Measurements from ENCODE around the gene CD37.
"Not testable (repeated sequence)": the region's sequence is repeated elsewhere in the genome, so short reads cannot be mapped to it uniquely, and the experiment has no call there.

The CD37 gene

DNA sequence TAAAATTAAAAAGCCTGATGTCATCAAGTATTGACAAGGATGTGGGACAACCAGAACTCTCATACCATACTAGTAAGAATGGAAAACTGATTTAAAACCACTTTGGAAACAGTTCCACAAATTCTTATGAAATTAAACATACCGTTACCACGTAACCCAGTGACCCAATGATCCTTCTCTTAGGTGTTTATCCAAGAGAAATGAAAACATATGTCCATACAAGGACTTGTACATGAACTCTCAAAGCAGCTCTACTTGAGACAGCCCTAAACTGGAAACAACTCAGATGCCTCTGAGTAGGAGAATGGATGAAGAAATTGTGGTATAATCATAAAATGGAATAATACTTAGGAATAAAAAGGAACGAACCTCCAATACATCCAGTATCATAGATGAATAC is 37.8 kb upstream of the CD37 start:
- no peak overlapping the region for H3K4me3 ChIP-seq (replicated peaks; ENCODE audit: low read depth, low read length)
- TF ChIP-seq, protein P1, sequence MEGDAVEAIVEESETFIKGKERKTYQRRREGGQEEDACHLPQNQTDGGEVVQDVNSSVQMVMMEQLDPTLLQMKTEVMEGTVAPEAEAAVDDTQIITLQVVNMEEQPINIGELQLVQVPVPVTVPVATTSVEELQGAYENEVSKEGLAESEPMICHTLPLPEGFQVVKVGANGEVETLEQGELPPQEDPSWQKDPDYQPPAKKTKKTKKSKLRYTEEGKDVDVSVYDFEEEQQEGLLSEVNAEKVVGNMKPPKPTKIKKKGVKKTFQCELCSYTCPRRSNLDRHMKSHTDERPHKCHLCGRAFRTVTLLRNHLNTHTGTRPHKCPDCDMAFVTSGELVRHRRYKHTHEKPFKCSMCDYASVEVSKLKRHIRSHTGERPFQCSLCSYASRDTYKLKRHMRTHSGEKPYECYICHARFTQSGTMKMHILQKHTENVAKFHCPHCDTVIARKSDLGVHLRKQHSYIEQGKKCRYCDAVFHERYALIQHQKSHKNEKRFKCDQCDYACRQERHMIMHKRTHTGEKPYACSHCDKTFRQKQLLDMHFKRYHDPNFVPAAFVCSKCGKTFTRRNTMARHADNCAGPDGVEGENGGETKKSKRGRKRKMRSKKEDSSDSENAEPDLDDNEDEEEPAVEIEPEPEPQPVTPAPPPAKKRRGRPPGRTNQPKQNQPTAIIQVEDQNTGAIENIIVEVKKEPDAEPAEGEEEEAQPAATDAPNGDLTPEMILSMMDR (IDR thresholded peaks at IDR 0.05; ENCODE audit: low read length, missing control alignments), result no peak
- no peak for DNase-seq (ENCODE audit: low read depth)

DNA sequence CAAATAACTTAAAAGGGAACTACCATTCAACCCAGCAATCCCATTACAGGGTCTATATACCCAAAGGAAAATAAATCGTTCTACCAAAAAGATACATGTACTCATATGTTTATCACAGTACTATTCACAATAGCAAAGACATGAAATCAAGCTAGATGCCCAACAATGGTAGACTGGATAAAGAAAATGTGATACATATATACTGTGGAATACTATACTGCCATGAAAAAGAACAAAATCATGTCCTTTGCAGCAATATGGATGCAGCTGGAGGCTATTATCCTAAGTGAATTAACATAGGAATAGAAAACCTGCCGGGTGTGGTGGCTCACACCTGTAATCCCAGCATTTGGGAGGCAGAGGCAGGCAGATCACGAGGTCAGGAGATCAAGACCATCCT is 36.6 kb upstream of the CD37 start:
- not testable (repeated sequence) for DNase-seq (ENCODE audit: low read depth); H3K4me3 ChIP-seq (replicated peaks; ENCODE audit: low read depth, low read length)

DNA sequence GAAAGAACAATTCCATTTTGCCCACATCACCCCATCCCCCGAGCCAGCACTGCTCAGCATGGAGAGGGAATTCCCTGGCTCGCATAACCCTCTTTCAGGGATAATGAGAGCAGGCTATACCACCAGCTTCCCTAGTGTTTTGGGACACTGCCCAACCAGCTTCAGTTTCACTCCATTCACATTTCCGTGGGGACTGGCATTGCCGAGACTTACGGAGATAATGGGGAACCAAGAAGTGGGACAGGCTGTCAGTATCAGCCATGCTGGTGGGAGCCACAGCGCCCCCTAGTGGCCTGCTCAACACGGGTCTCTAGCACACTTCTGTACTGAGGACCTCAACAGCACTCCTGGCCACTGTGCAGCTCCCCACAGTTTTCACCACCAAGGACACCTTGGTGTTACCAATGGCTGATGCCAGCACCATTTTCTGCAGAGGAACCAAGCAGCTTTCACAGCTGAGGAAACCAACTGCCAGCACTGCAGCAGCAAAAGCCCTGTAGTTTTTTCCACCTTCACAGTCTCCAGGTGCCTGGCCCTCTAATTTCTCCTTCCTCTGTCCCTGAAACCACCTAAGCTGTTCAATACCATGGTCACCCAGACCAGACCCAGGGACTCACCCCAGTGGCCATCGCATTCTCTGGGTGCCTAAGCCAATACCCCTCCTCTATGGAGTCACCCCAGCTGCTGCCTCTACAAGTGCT is 33.9 kb upstream of the CD37 start:
- peak; percentile 69 for DNase-seq (ENCODE audit: low read depth)
- peak overlapping the region; percentile 17 for H3K4me3 ChIP-seq (replicated peaks; ENCODE audit: low read depth, low read length)

DNA sequence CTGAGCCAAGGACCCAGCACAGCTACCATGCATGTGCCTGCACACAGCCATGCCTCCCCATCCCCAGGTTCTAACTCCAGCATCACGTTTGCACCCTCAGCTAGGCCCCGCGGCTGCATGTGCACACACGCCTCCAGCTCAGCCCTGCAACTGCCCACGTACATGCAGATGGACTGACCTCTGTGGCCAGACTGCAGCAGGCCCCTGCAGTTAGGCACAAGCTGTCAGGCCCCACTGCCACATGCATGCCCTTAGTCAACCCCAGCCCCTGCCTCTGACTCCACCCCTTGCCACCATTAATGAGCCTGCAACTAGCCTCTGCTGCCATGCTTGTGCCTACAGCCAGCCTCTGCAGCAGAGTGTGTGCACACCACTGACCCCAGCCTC is 33.3 kb upstream of the CD37 start:
- H3K4me3 ChIP-seq (replicated peaks; ENCODE audit: low read depth, low read length), result no peak overlapping the region
- TF ChIP-seq, protein P1 (IDR thresholded peaks at IDR 0.05; ENCODE audit: low read length, missing control alignments), result no peak
- DNase-seq (ENCODE audit: low read depth), result no peak

More for the DNA sequence above, 33.9 kb upstream of the CD37 start:
- TF ChIP-seq, protein P1 (IDR thresholded peaks at IDR 0.05; ENCODE audit: low read length, missing control alignments), result peak; percentile 93

DNA sequence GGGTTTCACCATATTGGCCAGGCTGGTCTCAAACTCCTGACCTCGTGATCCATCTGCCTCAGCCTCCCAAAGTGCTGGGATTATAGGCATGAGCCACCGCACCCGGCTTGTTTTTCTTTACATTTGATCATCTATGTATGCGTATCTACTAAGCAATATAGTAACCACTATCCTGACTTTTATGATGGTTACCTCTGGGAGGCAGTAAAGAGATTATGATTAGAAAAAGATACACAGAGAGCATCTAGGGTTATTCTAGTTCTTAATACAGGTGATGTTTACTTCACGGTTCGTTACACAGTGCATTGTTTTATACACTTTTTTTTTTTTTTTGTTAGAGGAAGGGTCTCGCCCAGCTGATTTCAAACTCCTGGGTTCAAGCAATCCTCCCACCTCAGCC is 28.5 kb upstream of the CD37 start:
- H3K4me3 ChIP-seq (replicated peaks; ENCODE audit: low read depth, low read length); DNase-seq (ENCODE audit: low read depth): not testable (repeated sequence)

DNA sequence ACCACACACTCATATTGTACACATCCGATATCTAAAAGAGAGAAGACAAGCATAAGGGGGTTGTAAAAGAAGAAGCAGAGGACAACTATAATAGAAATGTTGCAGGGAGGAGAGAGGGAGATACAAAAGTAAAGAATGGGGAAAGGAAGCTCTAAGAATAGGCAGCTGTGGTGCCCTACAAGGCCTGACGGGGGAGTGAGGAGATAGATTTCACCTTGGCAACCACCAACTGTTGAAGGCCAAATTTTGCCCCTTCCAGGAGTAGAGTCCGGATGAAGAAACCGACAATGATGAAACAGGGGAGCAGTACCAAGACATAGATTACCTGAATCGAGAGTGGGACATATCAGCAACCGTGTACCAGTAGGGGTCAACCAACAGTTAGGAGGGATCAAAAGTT is 26.1 kb upstream of the CD37 start:
- TF ChIP-seq, protein P1 (IDR thresholded peaks at IDR 0.05; ENCODE audit: low read length, missing control alignments), result no peak

DNA sequence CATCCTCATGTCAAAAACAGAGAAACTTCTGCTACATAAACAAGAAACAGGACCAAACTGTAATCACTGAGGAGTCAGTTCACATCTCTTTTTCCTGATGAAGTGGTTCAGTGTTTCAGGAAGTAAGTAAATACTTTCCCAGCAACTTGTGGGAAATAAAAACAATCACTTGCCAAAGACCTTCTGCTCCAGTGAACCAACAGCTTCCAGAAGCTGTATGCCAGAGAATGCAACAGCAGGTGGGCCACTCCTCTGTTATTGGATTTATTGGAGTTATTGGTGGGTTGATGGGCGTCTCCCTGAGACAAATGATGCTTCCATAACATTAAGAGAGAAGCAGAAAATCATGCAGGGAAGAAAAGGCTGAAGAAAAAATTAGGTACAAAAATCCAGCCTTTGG is 20.1 kb upstream of the CD37 start:
- TF ChIP-seq, protein P1 (IDR thresholded peaks at IDR 0.05; ENCODE audit: low read length, missing control alignments), result no peak
- H3K4me3 ChIP-seq (replicated peaks; ENCODE audit: low read depth, low read length), result no peak overlapping the region
- DNase-seq (ENCODE audit: low read depth), result no peak

More for the DNA sequence above, 26.1 kb upstream of the CD37 start:
- no peak overlapping the region for H3K4me3 ChIP-seq (replicated peaks; ENCODE audit: low read depth, low read length)
- no peak for DNase-seq (ENCODE audit: low read depth)

DNA sequence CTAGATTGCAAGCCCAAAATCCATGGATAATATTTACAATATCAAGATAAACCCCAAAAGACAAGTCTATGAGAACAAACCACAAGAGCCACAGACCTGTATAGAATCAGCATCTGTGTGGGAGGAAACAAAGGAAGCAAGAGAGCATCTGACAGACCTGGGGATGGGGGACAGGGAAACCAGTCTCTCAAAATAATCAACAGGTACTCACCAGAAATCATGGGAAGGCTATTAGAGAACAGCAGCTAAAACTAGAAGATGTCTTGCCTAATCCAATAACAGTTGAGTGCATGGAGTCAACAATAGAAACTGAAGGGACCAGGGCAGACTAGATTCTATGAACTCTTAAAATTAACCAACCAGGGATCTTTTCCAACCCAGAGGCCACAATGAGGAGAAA is 18.9 kb upstream of the CD37 start:
- no peak overlapping the region for H3K4me3 ChIP-seq (replicated peaks; ENCODE audit: low read depth, low read length)
- TF ChIP-seq, protein P1 (IDR thresholded peaks at IDR 0.05; ENCODE audit: low read length, missing control alignments), result no peak
- DNase-seq (ENCODE audit: low read depth), result no peak

All from fibroblast of pulmonary artery (primary cell).